ENCODE data around the gene SCN1A. TPM values are rescaled to one million over a fixed set of nuclear protein-coding genes. Genes with fewer than 3 reads are reported as not detected.

SCN1A gene
- total and polyA plus RNA-seq, 2 donors (not counting 3 experiments of a cell fraction or from before 2014, with no cell fraction given), result not detected

DNA sequence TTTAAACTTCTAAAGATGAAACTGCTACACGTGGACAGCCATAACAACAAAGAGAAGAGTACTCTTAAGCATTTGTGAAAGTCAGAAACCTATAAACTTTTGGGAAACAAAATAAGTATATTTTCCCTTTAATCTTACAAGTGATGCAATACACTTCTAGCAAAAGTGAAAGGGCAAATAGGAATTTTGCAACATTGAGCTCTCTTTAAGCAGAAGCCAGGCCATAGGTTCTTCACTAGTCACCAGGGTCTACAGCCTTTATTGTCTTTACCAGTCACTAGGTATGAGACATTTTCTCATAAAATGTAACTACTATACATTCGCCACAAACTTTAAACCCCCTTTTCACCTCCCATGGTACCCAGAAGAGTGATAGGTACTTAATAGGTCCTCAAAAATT lies 37.5 kb downstream of the SCN1A start:
- no peaks in the 10 kb centered on the region for H3K27me3 ChIP-seq (ENCODE audit: control insufficient read depth in 2 of 2, insufficient read depth in 2 of 2, low read length in 2 of 2)
- no peaks in the 10 kb centered on the region for H3K36me3 ChIP-seq (ENCODE audit: control insufficient read depth in 2 of 2, extremely low read depth in 1 of 2, insufficient read depth in 2 of 2, low read length in 2 of 2)
- no peak for DNase-seq (ENCODE audit: low read depth, low spot score)
- BruUV-seq (replicated peaks), result no TSS peak
- dilution Hi-C loops (cut with MboI; ENCODE audit: extremely low pct_ligation_motif_present, low sequenced_read_pairs) (no loop called here), intact Hi-C loops (cut with micrococcal nuclease) (no loop called here)
- H2AFZ ChIP-seq (ENCODE audit: low read depth, low read length), result no peak overlapping the region
- no peak overlapping the region for H3K4me3 ChIP-seq (replicated peaks in 1 of 3; ENCODE audit: insufficient read depth in 1 of 3, low read depth in 1 of 3, low read length in 3 of 3)
- no peak for FAIRE-seq
- no peaks in the 10 kb centered on the region for H3K9me1 ChIP-seq (replicated peaks; ENCODE audit: control insufficient read depth, extremely low read depth, insufficient read depth, low read length)
- H3K4me1 ChIP-seq (ENCODE audit: control insufficient read depth, extremely low read depth, insufficient read depth, low read length), result peaks cover 15% of the 10 kb centered on the region
- H3K9me3 ChIP-seq (replicated peaks; ENCODE audit: control insufficient read depth, insufficient read depth, low read length), result no peaks in the 10 kb centered on the region
- no peak overlapping the region for H3K4me2 ChIP-seq (ENCODE audit: insufficient read depth, low read length)
- H3K9ac ChIP-seq (replicated peaks; ENCODE audit: extremely low read depth, insufficient read depth, low read length), result no peak overlapping the region
- POLR2A ChIA-PET, result no interaction called here
- no peaks in the 10 kb centered on the region for H3K79me2 ChIP-seq (ENCODE audit: control insufficient read depth, insufficient read depth, low read length)
- no peaks in the 10 kb centered on the region for H4K20me1 ChIP-seq (replicated peaks; ENCODE audit: control insufficient read depth, extremely low read depth, insufficient read depth, low read length)
- TF ChIP-seq MYC (IDR thresholded peaks at IDR 0.05; ENCODE audit: low read depth, low read length) (no peak), CTCF (IDR thresholded peaks at IDR 0.05; ENCODE audit: extremely low read depth in 1 of 2, insufficient read depth in 1 of 2, low read depth in 1 of 2, low read length in 2 of 2) (no peak), EZH2 (IDR thresholded peaks at IDR 0.05; ENCODE audit: borderline replicate concordance, low read depth, low read length, severe bottlenecking) (no peak), GATA2 (IDR thresholded peaks at IDR 0.05; ENCODE audit: insufficient read depth, insufficient read length, low read depth, low read length) (no peak), FOS (IDR thresholded peaks at IDR 0.05; ENCODE audit: borderline replicate concordance, insufficient read depth, low read length) (no peak), JUN (IDR thresholded peaks at IDR 0.05; ENCODE audit: borderline replicate concordance, insufficient read depth, insufficient read length, low read depth) (no peak), POLR2AphosphoS5 (IDR thresholded peaks at IDR 0.05; ENCODE audit: insufficient read depth, low read depth, low read length) (no peak), POLR2A (IDR thresholded peaks at IDR 0.05; ENCODE audit: low read depth, low read length) (no peak)
- TF ChIP-seq, protein P1, sequence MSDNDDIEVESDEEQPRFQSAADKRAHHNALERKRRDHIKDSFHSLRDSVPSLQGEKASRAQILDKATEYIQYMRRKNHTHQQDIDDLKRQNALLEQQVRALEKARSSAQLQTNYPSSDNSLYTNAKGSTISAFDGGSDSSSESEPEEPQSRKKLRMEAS (IDR thresholded peaks at IDR 0.05; ENCODE audit: insufficient read depth, insufficient read length), result no peak
- CTCF ChIA-PET, result interaction anchor here (0.9 to 1.6 kb wide), 2 partner anchors 33 to 137 kb away, joined by 3 to 6 read pairs; partner anchors contain the start of gene TTC21B
- no peak overlapping the region for H3K27ac ChIP-seq (ENCODE audit: insufficient read depth, low read depth, low read length)

Measured in endothelial cell of umbilical vein (primary cell).